ENCODE data around the gene MRI1. TPM values are rescaled to one million over a fixed set of nuclear protein-coding genes. Genes with fewer than 3 reads are reported as not detected.
"Not testable (repeated sequence)": the region's sequence is repeated elsewhere in the genome, so short reads cannot be mapped to it uniquely, and the experiment has no call there.

The MRI1 gene
- total RNA-seq, 1 donor from 2014 or later: 41.6 TPM

DNA sequence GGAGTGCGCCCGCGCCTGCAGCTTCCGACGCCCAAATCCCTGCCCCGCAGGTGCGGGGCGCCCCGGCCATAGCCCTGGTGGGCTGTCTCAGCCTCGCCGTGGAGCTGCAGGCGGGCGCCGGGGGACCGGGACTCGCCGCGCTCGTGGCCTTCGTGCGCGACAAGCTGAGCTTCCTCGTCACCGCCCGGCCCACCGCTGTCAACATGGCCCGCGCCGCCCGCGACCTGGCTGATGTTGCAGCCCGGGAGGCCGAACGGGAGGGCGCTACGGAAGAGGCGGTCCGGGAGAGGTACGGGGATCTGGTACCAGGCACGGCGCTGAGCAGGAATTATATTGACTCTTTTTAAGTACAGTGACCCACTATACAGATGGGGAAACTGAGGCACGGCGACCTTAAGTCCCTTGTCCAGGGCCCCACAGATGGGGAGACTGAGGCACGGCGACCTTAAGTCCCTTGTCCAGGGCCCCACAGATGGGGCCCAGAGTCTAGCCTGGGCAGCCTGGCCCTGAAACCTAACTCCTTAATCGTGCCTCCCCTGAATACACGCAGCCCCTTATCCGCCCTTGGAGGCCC lies 586 bp downstream of the MRI1 start:
- intact Hi-C loops (cut with micrococcal nuclease): no loop called here
- H3K36me3 Mint-ChIP-seq (ENCODE audit: low read depth): peaks cover 39% of the 10 kb centered on the region
- peaks cover 16% of the 10 kb centered on the region for H3K4me1 Mint-ChIP-seq (ENCODE audit: low read depth)
- H3K27ac Mint-ChIP-seq: peak overlapping the region; percentile 87
- DNase-seq (ENCODE audit: low spot score): peak; percentile 28
- H3K27me3 Mint-ChIP-seq (ENCODE audit: low read depth): no peaks in the 10 kb centered on the region
- H3K4me3 Mint-ChIP-seq (ENCODE audit: low read depth): peak overlapping the region; percentile 94
- no peaks in the 10 kb centered on the region for H3K9me3 Mint-ChIP-seq

DNA sequence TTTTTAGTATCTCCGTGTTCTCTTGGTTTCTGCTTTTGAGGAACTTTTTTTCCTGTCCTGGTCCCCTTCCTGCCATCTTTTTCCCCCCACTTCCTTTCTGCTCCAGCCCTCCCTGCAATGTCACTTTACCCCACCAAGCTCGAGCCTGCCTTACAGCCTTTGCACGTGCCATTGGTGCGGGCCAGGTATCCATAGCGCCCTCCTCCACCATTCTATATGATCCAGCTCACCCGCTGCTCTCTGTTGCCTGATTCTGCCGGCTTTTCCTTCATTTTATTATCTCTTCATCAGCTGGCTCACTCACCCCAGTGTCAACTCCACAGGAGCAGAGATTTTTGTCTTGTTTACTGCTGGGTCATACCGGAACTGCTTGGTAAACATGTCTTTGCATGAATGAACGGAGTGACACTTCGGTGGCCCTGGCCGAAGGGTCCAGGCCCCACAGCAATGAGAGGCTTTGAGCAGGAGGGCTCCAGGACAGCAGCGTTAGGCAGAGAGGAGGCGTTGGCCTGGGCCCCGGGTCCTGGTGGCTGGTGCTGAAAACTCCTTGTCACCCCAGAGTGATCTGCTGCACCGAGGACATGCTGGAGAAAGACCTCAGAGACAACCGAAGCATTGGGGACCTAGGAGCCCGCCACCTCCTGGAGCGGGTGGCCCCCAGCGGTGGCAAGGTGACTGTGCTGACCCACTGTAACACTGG lies 1.2 kb downstream of the MRI1 start:
- peak overlapping the region; percentile 94 for H3K4me3 Mint-ChIP-seq (ENCODE audit: low read depth)
- H3K27me3 Mint-ChIP-seq (ENCODE audit: low read depth): no peaks in the 10 kb centered on the region
- H3K36me3 Mint-ChIP-seq (ENCODE audit: low read depth): peaks cover 34% of the 10 kb centered on the region
- H3K4me1 Mint-ChIP-seq (ENCODE audit: low read depth): peaks cover 16% of the 10 kb centered on the region
- H3K9me3 Mint-ChIP-seq: no peaks in the 10 kb centered on the region
- peak overlapping the region; percentile 87 for H3K27ac Mint-ChIP-seq
- DNase-seq (ENCODE audit: low spot score): no peak
- intact Hi-C loops (cut with micrococcal nuclease): no loop called here

GRCh38 chr19:13766095-13766481 lies 1.8 kb downstream of the MRI1 start:
- intact Hi-C loops (cut with micrococcal nuclease): no loop called here
- no peak for DNase-seq (ENCODE audit: low spot score)
- Mint-ChIP-seq H3K27me3 (ENCODE audit: low read depth) (no peaks in the 10 kb centered on the region), H3K4me1 (ENCODE audit: low read depth) (peaks cover 16% of the 10 kb centered on the region), H3K27ac (no peak overlapping the region), H3K4me3 (ENCODE audit: low read depth) (no peak overlapping the region), H3K9me3 (no peaks in the 10 kb centered on the region), H3K36me3 (ENCODE audit: low read depth) (peaks cover 31% of the 10 kb centered on the region)

DNA sequence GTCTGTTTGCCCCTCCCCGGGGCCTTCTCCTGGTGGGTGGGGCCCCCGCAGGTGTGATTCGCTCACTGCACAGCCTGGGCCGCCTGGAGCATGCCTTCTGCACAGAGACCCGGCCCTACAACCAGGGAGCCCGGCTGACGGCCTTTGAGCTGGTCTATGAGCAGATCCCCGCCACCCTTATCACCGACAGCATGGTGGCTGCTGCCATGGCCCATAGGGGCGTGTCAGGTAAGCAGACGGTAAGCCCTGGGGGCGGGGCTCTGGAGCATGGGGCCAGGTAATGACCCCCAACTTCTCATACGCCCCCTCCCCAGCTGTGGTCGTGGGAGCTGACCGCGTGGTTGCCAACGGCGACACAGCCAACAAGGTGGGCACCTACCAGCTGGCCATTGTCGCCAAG lies 4.2 kb downstream of the MRI1 start:
- Mint-ChIP-seq H3K27me3 (ENCODE audit: low read depth) (no peaks in the 10 kb centered on the region), H3K4me3 (ENCODE audit: low read depth) (no peak overlapping the region), H3K4me1 (ENCODE audit: low read depth) (peaks cover 14% of the 10 kb centered on the region), H3K27ac (no peak overlapping the region), H3K9me3 (no peaks in the 10 kb centered on the region), H3K36me3 (ENCODE audit: low read depth) (peaks cover 21% of the 10 kb centered on the region)
- intact Hi-C loops (cut with micrococcal nuclease): no loop called here
- DNase-seq (ENCODE audit: low spot score): no peak

DNA sequence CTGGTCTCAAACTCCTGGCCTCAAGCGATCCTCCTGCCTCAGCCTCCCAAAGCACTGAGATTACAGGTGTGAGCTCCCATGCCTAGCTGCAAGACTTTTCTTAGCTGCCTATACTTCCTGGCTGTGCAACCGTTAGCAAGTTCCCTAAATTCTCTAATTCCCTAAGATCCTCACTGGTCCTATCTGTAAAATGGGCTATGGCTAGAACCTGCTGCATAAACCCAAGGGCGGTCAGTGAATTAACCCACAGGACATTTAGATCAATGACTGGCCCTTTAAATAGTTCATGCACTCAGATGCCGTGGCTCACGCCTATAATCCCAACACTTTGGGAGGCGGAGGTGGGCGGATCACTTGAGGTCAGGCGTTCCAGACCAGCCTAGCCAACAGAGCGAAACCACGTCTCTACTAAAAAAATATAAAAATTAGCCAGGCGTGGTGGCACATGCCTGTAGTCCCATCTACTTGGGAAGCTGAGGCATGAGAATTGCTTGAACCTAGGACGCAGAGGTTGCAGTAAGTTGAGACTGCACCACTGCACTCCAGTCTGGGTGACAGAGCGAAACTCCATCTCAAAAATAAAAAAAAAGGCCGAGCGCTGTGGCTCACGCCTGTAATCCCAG lies 5.8 kb downstream of the MRI1 start:
- DNase-seq (ENCODE audit: low spot score): no peak
- Mint-ChIP-seq H3K4me3 (ENCODE audit: low read depth) (no peak overlapping the region), H3K27me3 (ENCODE audit: low read depth) (no peaks in the 10 kb centered on the region), H3K9me3 (no peaks in the 10 kb centered on the region), H3K36me3 (ENCODE audit: low read depth) (peaks cover 23% of the 10 kb centered on the region), H3K4me1 (ENCODE audit: low read depth) (peaks cover 11% of the 10 kb centered on the region), H3K27ac (no peak overlapping the region)
- intact Hi-C loops (cut with micrococcal nuclease): no loop called here

GRCh38 chr19:13774217-13775191 lies 10.2 kb downstream of the MRI1 start, which contains the start of gene C19orf53:
Gene C19orf53 (plus strand): TSS chr19:13774456. CDS start chr19:13774478, 22 bp downstream.
- Mint-ChIP-seq H3K27me3 (ENCODE audit: low read depth) (no peaks in the 10 kb centered on the region), H3K9me3 (no peaks in the 10 kb centered on the region), H3K36me3 (ENCODE audit: low read depth) (peaks cover 48% of the 10 kb centered on the region), H3K4me3 (ENCODE audit: low read depth) (peak within 1 kb of the TSS; percentile 99), H3K27ac (peak within 1 kb of the TSS; percentile 97), H3K4me1 (ENCODE audit: low read depth) (peaks cover 14% of the 10 kb centered on the region)
- intact Hi-C loops (cut with micrococcal nuclease): loop anchor here (1.0 to 2.0 kb wide), 2 partner anchors 21 to 362 kb away; partner anchors contain the start of genes ASF1B and ZSWIM4
- peak; percentile 87 for DNase-seq (ENCODE audit: low spot score)

DNA sequence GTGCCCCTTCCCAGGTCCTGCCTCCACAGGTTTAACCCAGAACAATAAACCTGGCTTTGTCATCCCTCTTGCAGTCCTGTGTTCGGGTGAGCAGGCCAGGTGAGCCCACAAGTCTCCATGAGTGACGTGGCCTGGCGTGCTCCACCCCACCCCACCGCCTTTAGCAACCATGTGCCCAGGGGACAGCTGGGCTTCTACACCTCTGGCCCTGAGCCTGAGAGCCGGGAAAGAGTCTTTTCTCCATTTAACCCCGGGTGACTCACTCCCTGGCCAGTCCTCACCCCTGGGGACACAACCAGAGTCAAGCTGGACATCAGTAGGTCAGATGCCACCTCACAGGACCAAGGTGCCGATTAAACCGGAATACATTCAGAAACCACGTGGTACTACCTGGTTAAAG lies 14.1 kb downstream of the MRI1 start:
- H3K27me3 Mint-ChIP-seq (ENCODE audit: low read depth): no peaks in the 10 kb centered on the region
- H3K9me3 Mint-ChIP-seq: no peaks in the 10 kb centered on the region

GRCh38 chr19:13778847-13779246 lies 14.5 kb downstream of the MRI1 start:
- H3K4me3 Mint-ChIP-seq (ENCODE audit: low read depth): no peak overlapping the region
- peaks cover 45% of the 10 kb centered on the region for H3K36me3 Mint-ChIP-seq (ENCODE audit: low read depth)
- no peaks in the 10 kb centered on the region for H3K27me3 Mint-ChIP-seq (ENCODE audit: low read depth)
- H3K27ac Mint-ChIP-seq: no peak overlapping the region
- DNase-seq (ENCODE audit: low spot score): no peak
- intact Hi-C loops (cut with micrococcal nuclease): no loop called here
- peaks cover 16% of the 10 kb centered on the region for H3K4me1 Mint-ChIP-seq (ENCODE audit: low read depth)
- H3K9me3 Mint-ChIP-seq: no peaks in the 10 kb centered on the region

More for the DNA sequence above, 14.1 kb downstream of the MRI1 start:
- no peak for DNase-seq (ENCODE audit: low spot score)
- Mint-ChIP-seq H3K4me3 (ENCODE audit: low read depth) (no peak overlapping the region), H3K27ac (no peak overlapping the region), H3K4me1 (ENCODE audit: low read depth) (peaks cover 15% of the 10 kb centered on the region), H3K36me3 (ENCODE audit: low read depth) (peaks cover 45% of the 10 kb centered on the region)
- intact Hi-C loops (cut with micrococcal nuclease): no loop called here

- Mint-ChIP-seq H3K4me1 (ENCODE audit: low read depth) (peaks cover 18% of the 10 kb centered on the region), H3K36me3 (ENCODE audit: low read depth) (peaks cover 39% of the 10 kb centered on the region)
- not testable (repeated sequence) for H3K4me3 Mint-ChIP-seq (ENCODE audit: low read depth); DNase-seq (ENCODE audit: low spot score); H3K27me3 Mint-ChIP-seq (ENCODE audit: low read depth); H3K9me3 Mint-ChIP-seq; H3K27ac Mint-ChIP-seq
- intact Hi-C loops (cut with micrococcal nuclease): loop anchor here (10.0 kb wide), 1 partner anchor 305 kb away; the partner anchor contains the start of gene C19orf67
Measured at GRCh38 chr19:13779794-13780193, 15.5 kb downstream of the MRI1 start.

- Mint-ChIP-seq H3K4me1 (ENCODE audit: low read depth) (peaks cover 12% of the 10 kb centered on the region), H3K27ac (no peak overlapping the region), H3K27me3 (ENCODE audit: low read depth) (no peaks in the 10 kb centered on the region), H3K9me3 (no peaks in the 10 kb centered on the region), H3K36me3 (ENCODE audit: low read depth) (peaks cover 27% of the 10 kb centered on the region), H3K4me3 (ENCODE audit: low read depth) (no peak overlapping the region)
- intact Hi-C loops (cut with micrococcal nuclease): loop anchor here (10.0 kb wide), 1 partner anchor 303 kb away; the partner anchor contains the start of gene C19orf67
- no peak for DNase-seq (ENCODE audit: low spot score)
Measured at GRCh38 chr19:13781547-13781946, 17.2 kb downstream of the MRI1 start.

GRCh38 chr19:13782537-13782936 lies 18.2 kb downstream of the MRI1 start:
- H3K27me3 Mint-ChIP-seq (ENCODE audit: low read depth): no peaks in the 10 kb centered on the region

More at GRCh38 chr19:13782537-13782936, 18.2 kb downstream of the MRI1 start:
- no peak for DNase-seq (ENCODE audit: low spot score)
- Mint-ChIP-seq H3K27ac (no peak overlapping the region), H3K4me1 (ENCODE audit: low read depth) (peaks cover 10% of the 10 kb centered on the region), H3K9me3 (no peaks in the 10 kb centered on the region), H3K4me3 (ENCODE audit: low read depth) (no peak overlapping the region), H3K36me3 (ENCODE audit: low read depth) (peaks cover 24% of the 10 kb centered on the region)
- intact Hi-C loops (cut with micrococcal nuclease): loop anchor here (10.0 kb wide), 1 partner anchor 302 kb away; the partner anchor contains the start of gene C19orf67

Data from activated T-helper 2 cell treated with anti-CD3 and anti-CD28 coated beads, Interferon-gamma antibody, Interleukin-2, Interleukin-4, amounts not matched to agents 10 μg/mL and 5 μg/mL and 100 μg/mL, durations not matched to agents 14 hours and 24 hours and 36 hours (primary cell).